T-helper 1 cell treated with Interleukin-12 subunit alpha and Interleukin-12 subunit beta and Interleukin-4 antibody, amounts not matched to agents 30 ng/mL and 1 ng/mL, for 36 hours (primary cell): Measurements from ENCODE around the gene CARD6. TPM values are rescaled to one million over a fixed set of nuclear protein-coding genes. Genes with fewer than 3 reads are reported as not detected.
"Not testable (repeated sequence)": the region's sequence is repeated elsewhere in the genome, so short reads cannot be mapped to it uniquely, and the experiment has no call there.

ENCODE experiments used
- intact Hi-C: fragments of 100-400 bp; cut with micrococcal nuclease; formaldehyde crosslinking; loops from one replicate; pipeline ENCODE4 v1.15.1; 2024
- total RNA-seq: library from RNA; stranded (reverse); gene quantifications from 2 replicates; pipeline ENCODE4 v1.2.3, GENCODE V29; 2022

The CARD6 gene, protein sequence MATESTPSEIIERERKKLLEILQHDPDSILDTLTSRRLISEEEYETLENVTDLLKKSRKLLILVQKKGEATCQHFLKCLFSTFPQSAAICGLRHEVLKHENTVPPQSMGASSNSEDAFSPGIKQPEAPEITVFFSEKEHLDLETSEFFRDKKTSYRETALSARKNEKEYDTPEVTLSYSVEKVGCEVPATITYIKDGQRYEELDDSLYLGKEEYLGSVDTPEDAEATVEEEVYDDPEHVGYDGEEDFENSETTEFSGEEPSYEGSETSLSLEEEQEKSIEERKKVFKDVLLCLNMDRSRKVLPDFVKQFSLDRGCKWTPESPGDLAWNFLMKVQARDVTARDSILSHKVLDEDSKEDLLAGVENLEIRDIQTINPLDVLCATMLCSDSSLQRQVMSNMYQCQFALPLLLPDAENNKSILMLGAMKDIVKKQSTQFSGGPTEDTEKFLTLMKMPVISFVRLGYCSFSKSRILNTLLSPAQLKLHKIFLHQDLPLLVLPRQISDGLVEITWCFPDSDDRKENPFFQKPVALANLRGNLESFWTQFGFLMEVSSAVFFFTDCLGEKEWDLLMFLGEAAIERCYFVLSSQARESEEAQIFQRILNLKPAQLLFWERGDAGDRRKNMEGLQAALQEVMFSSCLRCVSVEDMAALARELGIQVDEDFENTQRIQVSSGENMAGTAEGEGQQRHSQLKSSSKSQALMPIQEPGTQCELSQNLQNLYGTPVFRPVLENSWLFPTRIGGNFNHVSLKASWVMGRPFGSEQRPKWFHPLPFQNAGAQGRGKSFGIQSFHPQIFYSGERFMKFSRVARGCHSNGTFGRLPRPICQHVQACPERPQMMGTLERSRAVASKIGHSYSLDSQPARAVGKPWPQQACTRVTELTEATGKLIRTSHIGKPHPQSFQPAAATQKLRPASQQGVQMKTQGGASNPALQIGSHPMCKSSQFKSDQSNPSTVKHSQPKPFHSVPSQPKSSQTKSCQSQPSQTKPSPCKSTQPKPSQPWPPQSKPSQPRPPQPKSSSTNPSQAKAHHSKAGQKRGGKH
- total RNA-seq = 6.3 TPM in 2 replicates

DNA sequence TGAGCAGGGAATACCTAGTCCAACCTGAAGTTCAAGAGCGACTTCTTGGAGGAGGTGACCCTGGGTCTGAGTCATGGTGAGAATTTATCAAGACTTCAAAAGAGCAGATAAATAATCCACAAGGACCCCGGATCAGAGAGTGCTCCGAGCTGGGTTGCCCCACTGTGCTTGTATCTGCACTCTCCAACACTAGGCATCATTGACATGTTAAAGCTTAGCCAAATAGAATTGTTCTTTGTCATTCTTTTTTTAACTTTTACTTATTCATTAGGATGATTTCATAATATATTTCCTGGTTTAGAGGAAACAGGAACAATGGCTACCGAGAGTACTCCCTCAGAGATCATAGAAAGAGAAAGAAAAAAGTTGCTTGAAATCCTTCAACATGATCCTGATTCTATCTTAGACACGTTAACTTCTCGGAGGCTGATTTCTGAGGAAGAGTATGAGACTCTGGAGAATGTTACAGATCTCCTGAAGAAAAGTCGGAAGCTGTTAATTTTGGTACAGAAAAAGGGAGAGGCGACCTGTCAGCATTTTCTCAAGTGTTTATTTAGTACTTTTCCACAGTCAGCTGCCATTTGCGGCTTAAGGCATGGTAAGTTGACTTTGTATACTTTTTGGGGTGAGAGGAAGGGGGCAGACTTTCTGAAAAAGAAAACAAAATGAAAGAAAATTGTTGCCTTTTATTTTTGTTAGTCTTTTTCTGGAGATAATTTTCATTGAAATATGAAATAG lies at the start of gene CARD6:
Gene CARD6 (plus strand): TSS at position 300 of the 738 bp plus-strand sequence. CDS start 16 bp downstream, at position 316.
- intact Hi-C loops = no loop called here

DNA sequence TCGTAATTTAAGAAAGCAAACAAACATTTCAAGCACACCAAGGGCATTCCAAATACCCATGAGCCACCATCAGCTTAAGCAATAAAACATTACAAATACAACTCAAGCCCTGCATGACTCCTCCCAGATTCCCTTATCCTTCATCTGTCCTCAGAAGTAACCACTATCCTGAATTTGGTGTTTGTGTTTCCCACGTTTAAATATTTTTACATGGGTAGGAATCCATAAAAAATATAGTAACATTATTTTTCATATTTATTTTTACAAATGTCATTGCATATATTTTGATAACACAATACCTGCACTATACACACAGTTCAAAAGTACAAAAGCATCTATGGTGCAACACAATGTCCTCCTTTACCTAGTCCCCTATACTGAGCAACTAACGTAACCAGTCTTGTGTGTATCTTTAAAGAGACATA lies 49.4 kb upstream of the CARD6 start:
- intact Hi-C loops = no loop called here

- intact Hi-C loops = not testable (repeated sequence)
These were observed 48.5 kb upstream of the CARD6 start for GRCh38 chr5:40792691-40793090.

DNA sequence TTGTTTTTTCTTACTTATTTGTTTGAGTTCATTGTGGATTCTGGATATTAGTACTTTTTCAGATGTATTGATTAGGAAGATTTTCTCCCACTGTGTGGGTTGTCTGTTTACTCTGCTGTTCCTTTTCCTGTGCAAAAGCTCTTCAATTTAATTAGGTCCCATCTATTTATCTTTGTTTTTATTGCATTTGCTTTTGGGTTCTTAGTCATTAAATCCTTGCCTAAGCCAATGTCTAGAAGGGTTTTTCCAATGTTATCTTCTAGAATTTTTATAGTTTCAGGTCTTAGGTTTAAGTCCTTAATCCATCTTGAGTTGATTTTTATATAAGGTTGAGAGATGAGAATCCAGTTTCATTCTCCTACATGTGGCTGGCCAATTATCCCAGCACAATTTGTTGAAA lies 46.8 kb upstream of the CARD6 start:
- intact Hi-C loops = not testable (repeated sequence)

DNA sequence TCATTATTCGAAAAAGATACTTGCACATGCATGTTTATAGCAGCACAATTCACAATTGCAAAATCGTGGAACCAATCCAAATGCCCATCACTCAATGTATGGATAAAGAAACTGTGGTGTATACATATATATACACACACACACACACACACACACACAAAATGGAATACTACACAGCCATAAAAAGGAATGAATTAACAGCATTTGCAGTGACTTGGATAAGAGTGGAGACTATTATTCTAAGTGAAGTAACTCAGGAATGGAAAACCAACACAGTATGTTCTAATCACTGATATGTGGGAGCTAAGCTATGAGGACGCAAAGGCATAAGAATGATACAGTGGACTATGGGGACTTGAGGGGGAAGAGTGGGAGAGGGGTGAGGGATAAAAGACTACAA lies 46.3 kb upstream of the CARD6 start:
- intact Hi-C loops = not testable (repeated sequence)

DNA sequence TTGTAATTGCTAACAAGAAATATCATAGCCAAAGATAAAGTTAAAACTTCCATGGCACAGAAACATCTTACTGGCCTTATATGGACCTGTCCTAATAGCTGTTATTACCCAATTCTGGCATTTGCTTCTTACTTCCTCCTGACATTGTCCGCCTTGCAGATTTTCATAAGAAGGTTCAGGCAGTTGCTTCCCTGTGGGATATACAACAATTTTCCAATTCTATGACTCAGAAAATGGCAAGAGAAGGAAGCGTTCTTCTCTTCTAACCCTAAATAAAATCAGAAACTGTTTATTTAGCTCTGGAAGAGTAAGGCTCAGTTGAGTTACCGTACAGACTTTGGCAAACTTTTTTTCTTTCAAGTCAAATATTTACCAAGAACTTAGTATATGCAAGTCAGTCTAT lies 44.7 kb upstream of the CARD6 start:
- intact Hi-C loops = loop anchor here (2.0 kb wide), 2 partner anchors 118 to 386 kb away; partner anchors contain the start of gene PTGER4

DNA sequence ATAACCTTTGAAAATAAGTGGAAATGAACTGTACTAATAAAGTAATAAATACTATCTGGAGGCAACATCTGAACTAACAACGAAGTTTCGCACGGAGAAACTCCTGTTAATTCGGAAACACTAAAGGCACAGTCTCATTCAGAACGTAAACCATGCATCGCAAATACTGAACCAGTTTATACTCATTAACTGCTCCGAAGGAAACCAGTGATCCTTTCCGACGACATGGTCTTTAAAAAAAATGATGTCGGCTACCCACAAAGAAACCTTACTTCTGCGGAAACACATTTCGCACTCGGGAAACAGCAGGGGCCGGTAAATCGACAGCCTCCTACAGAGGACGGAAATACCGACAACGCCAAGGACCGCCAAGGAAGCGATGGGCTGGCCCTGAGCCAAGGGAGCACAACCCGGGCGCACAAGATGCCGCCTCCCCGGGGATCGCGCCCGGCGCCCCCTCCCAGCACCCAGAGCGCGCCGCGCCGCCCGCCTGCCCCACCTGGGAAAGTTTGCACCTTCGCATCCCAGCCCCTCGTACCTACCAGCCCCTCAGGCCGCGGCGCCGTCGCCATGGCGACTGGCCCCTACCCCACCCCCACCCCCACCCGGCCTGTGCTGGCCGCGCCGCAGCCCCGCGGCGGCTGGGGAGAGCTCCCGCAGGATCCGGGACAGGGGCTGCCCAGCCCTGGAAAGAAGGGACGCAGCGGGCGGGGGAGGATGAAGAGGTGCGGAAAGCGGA lies 43.7 kb upstream of the CARD6 start:
- intact Hi-C loops = loop anchor here (1.0 to 2.0 kb wide), 7 partner anchors 38 to 1107 kb away; partner anchors contain the start of genes PTGER4, RIMOC1, RPL37 and TTC33

GRCh38 chr5:40798012-40798800 lies 43.0 kb upstream of the CARD6 start, which contains the start of gene PRKAA1:
Gene PRKAA1, minus strand, starts transcription at chr5:40798374. Its CDS starts 185 bp downstream, at chr5:40798189.
- intact Hi-C loops = loop anchor here (1.0 kb wide), 2 partner anchors 849 to 1106 kb away; partner anchors contain the start of gene RIMOC1

DNA sequence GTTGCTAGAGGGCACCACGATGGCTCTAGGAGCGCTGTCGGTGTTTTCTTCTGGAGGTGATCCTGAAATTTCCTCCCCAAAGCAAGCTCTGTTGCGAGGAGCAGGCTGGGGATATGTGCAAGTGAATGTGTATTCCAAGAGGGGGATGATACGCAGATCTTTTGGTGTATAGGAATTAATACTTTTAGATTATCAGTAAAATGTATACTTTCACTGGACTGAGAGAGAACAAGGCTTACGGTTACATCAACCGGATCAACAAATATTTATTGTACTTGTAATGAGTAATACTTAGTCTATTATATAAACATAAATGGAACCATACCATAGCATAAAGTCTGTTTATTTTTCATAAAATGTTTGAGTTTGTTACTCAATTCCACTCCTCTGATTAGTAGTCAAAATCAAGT lies 42.4 kb upstream of the CARD6 start:
- intact Hi-C loops = loop anchor here (1.0 kb wide), 2 partner anchors 850 to 1105 kb away; partner anchors contain the start of gene RIMOC1

GRCh38 chr5:40799258-40799657 lies 41.9 kb upstream of the CARD6 start:
- intact Hi-C loops = no loop called here

- intact Hi-C loops = no loop called here
These were observed 39.2 kb upstream of the CARD6 start for GRCh38 chr5:40801771-40802562.

GRCh38 chr5:40812125-40812524 lies 29.0 kb upstream of the CARD6 start:
- intact Hi-C loops = no loop called here

DNA sequence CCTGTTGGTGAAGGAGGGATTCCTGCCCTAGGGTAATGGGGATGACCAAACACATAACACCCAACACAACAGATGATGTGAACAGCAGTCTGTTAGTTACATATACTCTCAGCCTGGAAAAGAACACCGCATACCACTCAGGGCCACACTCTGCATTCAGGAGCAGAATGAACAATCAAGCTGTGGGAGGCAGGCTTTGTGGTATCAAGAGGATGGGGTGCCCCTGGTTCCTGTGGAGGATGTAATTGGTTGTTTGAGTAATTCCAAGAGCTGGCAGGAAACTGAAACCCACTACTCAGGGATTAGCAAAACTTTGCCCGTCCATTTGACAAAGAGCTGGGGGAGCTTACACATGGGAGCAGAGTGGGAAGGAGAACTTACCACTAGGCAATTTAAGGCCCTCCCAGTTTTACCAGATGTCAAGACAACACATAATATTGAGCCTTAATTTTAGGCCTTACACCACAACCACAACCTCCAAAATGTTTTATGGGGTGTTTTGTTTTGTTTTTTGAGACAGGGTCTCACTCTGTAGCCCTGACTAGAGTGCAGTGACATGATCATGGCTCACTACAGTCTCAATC lies 27.4 kb upstream of the CARD6 start:
- intact Hi-C loops = no loop called here

DNA sequence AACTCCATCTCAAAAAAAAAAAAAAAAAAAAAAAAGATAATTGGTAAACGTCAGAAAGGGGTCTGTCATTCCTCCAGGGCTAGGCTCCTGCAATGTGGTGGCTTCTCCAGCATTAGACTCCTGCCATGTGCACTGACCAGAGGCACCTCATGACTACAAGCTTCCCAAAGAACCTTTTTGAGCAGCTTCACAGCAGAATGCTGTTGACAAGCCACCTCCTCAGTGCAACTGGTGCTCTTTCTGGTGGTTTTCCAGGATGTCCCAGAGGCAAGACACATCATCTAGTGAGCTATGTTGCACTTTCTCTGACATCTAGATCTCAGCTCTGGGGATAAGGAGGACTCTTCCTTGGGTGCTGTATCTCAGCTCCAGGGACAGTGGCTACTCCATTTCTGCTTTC lies 17.7 kb upstream of the CARD6 start:
- intact Hi-C loops = no loop called here

DNA sequence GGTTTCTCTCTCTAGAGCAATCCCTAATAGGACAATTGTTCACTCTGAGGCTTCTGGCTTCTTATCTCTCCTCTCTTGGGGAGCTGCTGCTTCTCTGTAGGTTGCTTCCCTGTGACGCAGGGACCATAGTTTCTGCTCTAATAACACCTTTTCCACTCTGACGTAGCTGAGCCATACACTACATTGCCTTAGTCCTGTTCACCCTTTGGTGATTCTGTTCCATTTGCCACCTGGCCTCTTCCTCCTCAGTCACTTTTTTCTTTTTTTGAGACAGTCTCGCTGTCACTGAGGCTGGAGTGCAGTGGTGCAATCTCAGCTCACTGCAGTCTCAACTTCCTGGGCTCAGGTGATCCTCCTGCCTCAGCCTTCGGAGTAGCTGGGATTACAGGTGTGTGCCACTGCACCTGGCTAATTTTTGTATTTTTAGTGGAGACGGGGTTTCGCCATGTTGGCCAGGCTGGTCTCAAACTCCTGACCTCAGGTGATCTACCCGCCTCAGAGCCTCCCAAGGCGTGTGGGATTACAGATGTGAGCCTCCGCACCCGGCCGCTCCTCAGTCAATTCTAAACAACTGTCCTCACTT lies 15.6 kb upstream of the CARD6 start:
- intact Hi-C loops = not testable (repeated sequence)

DNA sequence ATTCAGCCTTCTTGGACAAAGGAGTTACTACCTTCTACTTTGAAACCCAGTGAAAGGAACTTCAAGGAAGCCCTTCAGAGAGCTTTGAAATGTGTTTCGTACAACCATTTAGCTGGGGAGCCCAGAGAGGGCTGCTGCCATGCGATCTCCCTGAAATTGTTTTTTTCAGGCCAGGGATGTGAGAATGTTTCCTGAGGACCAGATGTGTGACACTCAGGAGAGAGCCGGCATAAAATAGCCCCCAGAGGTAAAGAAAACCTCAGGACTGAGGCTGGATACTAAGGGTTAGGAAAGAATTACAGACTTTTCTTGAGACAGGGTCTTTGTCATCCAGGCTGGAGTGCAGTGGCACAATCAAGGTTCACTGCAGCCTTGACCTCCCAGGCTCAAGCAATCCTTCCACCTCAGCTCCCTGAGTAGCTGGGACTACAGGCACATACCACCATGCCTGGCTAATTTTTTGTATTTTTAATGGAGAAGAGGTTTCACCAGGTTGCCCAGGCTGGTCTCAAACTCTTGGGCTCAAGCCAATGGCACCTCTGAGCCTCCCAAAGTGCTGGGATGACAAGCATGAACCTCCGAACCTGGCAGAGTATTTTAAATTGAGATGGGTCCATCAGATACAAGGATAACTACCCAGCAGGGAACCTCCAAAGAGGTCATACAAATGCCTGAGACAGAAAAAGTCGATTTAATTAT lies 14.5 kb upstream of the CARD6 start:
- intact Hi-C loops = no loop called here
